ENCODE data around the gene NTF3. TPM values are rescaled to one million over a fixed set of nuclear protein-coding genes. Genes with fewer than 3 reads are reported as not detected.

NTF3 gene
- total and polyA plus RNA-seq, 9 of the 15 experiments (the other 6 are each of a cell fraction or from before 2014, with no cell fraction given): not detected

DNA sequence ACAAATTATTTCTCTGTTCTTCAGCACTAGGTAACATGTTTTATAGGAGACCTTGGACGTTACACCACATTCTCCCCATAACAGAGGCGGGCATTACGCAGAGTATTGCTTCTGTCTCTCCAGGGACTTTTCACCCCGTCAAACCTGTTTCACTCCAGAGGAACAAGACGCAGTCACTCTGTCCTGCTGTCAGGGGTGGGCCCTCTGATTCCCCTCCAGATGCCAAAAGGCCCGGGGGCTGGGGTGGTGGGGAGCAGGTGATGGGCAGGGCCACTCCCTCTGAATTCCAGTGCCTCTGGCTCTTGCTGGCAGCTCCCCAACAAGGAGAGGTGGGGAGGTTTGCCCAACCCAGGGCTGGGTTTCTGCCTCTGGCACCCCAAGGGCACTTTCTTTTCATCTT lies 71.9 kb downstream of the NTF3 start (continued):
- TF ChIP-seq, protein P1, sequence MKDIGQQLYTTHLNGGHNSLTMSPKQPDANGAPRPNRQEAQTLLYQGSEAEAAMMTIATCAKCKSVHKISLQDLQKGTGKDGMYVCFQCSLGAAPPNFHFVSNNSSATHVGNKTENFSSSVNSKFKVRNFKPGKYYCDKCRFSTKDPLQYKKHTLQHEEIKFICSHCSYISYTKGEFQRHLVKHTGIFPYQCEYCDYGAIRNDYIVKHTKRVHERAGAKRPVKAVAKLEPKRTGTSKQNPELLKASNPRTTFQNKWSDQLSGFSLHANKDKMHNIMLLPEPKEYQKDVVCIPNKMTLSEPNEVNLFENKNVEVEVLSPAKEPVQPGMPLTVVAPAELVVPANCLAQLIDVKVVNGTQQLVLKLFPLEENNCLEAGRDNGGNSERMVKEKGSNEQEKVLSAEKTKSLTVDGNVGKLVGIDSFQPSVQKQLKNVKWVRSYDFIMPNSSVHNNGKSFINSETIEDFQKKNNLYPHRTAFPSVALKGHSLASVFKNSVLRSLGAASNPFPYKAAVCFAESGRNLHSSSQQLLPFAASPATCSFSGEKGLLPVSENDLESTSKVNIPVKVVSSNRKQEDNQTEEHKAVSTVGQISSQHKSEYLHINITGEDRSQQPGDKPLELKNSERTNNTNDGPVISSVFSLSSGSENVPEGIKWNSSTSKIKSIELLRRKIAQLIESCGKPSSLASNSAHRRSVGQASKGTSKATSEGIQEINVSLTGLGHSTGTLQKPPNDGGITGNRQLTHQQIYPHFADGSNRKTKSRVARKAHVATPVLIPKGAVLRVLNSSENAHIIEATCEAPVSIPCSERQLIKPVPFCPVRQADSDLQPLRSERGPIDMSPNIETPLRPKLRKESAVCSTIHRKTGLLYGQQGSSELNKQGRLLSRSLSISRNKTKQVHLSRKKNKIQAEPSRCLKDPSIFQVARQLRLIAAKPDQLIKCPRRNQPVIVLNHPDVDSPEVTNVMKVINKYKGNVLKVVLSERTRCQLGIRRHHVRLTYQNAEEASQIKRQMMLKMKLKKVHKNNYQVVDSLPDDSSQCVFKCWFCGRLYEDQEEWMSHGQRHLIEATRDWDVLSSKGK (CRISPR knock-in tag; IDR thresholded peaks at IDR 0.05): no peak
- TF ChIP-seq ZNF586 (CRISPR knock-in tag; conservative IDR thresholded peaks at IDR 0.05) (no peak), RAD51 (IDR thresholded peaks at IDR 0.05; ENCODE audit: borderline replicate concordance, low read depth) (no peak), NRF1 (conservative IDR thresholded peaks at IDR 0.05 in 1 of 2, IDR thresholded peaks at IDR 0.05 in 1 of 2) (no peak)

DNA sequence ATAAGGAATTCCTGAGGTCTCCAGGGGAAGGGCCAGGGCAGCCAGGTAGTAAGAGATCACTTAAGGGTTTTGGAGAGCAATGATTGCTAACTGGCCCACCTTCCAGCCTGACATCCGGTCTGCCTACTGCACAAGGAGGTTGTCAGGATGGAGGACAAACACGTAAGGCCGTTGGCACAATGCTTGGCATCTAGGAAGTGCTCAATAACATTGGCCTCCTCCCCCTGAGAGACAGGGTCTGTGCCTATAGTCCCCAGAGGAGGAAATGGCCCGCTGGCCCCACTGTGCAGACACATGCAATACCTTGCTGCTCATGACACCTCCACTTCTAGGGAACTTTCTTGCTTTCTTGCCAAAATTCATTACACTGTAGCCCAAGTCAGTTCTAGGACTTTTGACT lies 73.2 kb downstream of the NTF3 start:
- 0% methylated on average over 4 of the region's 4 CpGs for WGBS (ENCODE audit: insufficient coverage, low coverage, missing lambda C conversion rate)
- ATAC-seq: no peak
- H2AFZ ChIP-seq (ENCODE audit: low read depth, low read length): no peak overlapping the region
- no peak overlapping the region for H3K4me3 ChIP-seq
- in situ Hi-C loops (cut with MboI): no loop called here
- POLR2A ChIA-PET: no interaction called here
- no peaks in the 10 kb centered on the region for H3K4me1 ChIP-seq (replicated peaks in 1 of 2; ENCODE audit: control insufficient read depth in 2 of 2, insufficient read depth in 2 of 2, low read length in 2 of 2)
- H4K20me1 ChIP-seq (replicated peaks; ENCODE audit: control insufficient read depth, insufficient read depth, low read length): no peaks in the 10 kb centered on the region; the same call in 1 of the 2 replicates
- no peak overlapping the region for H3K4me2 ChIP-seq (ENCODE audit: insufficient read depth, low read length)
- peaks cover 0 to 7% of the 10 kb centered on the region in 2 experiments; a peak in 2 of 5 replicates for H3K27me3 ChIP-seq (ENCODE audit: control insufficient read depth in 2 of 2, insufficient read depth in 2 of 2, low read length in 2 of 2)
- no peak overlapping the region for H3K9ac ChIP-seq (ENCODE audit: insufficient read depth in 1 of 2, low read depth in 2 of 2, low read length in 2 of 2)
- H3K79me2 ChIP-seq (ENCODE audit: control insufficient read depth, insufficient read depth, low read length): no peaks in the 10 kb centered on the region
- CTCF ChIA-PET (ENCODE audit: low intra/inter-chr PET ratio): no interaction called here
- no peak for FAIRE-seq
- no peaks in the 10 kb centered on the region for H3K9me1 ChIP-seq (ENCODE audit: control insufficient read depth, insufficient read depth, low read length)
- H3K9me3 ChIP-seq (replicated peaks; ENCODE audit: control insufficient read depth, insufficient read depth, low read depth, low read length): no peaks in the 10 kb centered on the region
- DNase-seq (ENCODE audit: extremely low read depth in 1 of 4, low spot score in 3 of 4): no peak
- no peak overlapping the region for H3K27ac ChIP-seq (ENCODE audit: extremely low read depth, low read depth, low read length)
- H3K36me3 ChIP-seq (ENCODE audit: control insufficient read depth, insufficient read depth, low read length): no peaks in the 10 kb centered on the region
- BruUV-seq (replicated peaks): no TSS peak
- intact Hi-C loops (cut with micrococcal nuclease): no loop called here
- TF ChIP-seq IRF2 (CRISPR knock-in tag; IDR thresholded peaks at IDR 0.05) (no peak), KDM5B (IDR thresholded peaks at IDR 0.05; ENCODE audit: insufficient replicate concordance, low read depth, low read length) (no peak), ZKSCAN3 (CRISPR knock-in tag; IDR thresholded peaks at IDR 0.05) (no peak), KLF1 (tag; IDR thresholded peaks at IDR 0.05) (no peak), ZNF644 (tag; IDR thresholded peaks at IDR 0.05; ENCODE audit: low read depth) (no peak), BRD4 (IDR thresholded peaks at IDR 0.05) (no peak), SMARCA4 (IDR thresholded peaks at IDR 0.05) (no peak), RBFOX2 (IDR thresholded peaks at IDR 0.05; ENCODE audit: low read depth, low read length) (no peak)
- TF ChIP-seq, protein P2, sequence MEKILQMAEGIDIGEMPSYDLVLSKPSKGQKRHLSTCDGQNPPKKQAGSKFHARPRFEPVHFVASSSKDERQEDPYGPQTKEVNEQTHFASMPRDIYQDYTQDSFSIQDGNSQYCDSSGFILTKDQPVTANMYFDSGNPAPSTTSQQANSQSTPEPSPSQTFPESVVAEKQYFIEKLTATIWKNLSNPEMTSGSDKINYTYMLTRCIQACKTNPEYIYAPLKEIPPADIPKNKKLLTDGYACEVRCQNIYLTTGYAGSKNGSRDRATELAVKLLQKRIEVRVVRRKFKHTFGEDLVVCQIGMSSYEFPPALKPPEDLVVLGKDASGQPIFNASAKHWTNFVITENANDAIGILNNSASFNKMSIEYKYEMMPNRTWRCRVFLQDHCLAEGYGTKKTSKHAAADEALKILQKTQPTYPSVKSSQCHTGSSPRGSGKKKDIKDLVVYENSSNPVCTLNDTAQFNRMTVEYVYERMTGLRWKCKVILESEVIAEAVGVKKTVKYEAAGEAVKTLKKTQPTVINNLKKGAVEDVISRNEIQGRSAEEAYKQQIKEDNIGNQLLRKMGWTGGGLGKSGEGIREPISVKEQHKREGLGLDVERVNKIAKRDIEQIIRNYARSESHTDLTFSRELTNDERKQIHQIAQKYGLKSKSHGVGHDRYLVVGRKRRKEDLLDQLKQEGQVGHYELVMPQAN (IDR thresholded peaks at IDR 0.05; ENCODE audit: borderline replicate concordance): no peak
- TF ChIP-seq, protein P3, sequence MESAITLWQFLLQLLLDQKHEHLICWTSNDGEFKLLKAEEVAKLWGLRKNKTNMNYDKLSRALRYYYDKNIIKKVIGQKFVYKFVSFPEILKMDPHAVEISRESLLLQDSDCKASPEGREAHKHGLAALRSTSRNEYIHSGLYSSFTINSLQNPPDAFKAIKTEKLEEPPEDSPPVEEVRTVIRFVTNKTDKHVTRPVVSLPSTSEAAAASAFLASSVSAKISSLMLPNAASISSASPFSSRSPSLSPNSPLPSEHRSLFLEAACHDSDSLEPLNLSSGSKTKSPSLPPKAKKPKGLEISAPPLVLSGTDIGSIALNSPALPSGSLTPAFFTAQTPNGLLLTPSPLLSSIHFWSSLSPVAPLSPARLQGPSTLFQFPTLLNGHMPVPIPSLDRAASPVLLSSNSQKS (CRISPR knock-in tag; IDR thresholded peaks at IDR 0.05): no peak

All from K562 (cell line).